ENCODE results near the gene MIDN.

DNA sequence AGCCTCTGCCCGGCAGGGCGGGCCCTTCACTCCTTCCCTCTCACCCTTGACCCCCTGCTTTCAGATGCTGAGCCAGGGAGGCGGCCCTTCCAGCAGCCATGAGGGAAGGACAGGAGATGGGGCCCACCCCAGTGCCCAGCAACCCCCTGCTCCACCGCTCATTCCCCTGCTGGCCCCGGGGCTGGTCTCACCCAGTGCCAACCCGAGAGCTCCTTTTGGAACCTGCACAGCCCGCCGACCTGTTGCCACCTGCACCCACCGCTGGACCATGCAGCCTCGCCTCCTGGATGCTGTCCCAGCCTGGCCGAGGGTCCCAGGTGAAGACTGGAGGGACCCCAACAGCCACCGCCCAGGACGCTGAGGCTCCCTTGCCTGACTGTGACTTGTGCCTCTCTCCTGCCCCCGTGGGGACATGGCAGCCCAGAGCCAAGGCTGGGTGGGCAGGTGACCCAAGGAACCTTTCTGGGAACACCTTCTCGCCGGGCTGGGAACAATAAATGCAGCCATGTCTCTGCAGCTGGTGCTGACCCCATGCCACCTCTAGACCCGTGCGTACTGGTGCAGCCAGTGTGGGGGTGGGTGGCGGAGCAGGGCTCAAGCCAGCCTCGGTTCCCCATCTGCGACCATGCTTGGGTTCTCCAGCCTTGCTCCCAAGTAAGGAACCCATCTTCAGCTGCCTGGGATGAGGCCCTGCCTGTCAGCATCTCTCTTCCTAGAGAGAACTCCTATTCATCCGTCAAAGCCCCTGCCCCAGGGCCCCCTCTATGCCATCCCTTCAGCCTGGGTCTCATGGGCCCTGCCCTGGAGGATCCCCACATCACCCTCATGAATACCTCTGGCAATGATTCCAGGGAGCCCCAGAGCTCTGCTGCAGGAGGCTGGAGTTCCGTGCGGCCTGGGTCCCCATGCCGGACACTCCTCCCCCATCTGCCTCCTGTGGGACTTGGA lies 30.6 kb downstream of the MIDN start:
- TF ChIP-seq, protein P1, sequence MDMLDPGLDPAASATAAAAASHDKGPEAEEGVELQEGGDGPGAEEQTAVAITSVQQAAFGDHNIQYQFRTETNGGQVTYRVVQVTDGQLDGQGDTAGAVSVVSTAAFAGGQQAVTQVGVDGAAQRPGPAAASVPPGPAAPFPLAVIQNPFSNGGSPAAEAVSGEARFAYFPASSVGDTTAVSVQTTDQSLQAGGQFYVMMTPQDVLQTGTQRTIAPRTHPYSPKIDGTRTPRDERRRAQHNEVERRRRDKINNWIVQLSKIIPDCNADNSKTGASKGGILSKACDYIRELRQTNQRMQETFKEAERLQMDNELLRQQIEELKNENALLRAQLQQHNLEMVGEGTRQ (IDR thresholded peaks at IDR 0.05; ENCODE audit: low read depth, low read length) = no peak
- TF ChIP-seq RAD21 (IDR thresholded peaks at IDR 0.05; ENCODE audit: low read length) = no peak
